Activated CD8-positive, alpha-beta memory T cell treated with anti-CD3 and anti-CD28 coated beads for 1 hour (primary cell): ENCODE data around the gene NTN3.
A peak's percentile ranks its signal among the peaks of the same experiment; 100 is the strongest.
"Not testable (repeated sequence)": the region's sequence is repeated elsewhere in the genome, so short reads cannot be mapped to it uniquely, and the experiment has no call there.

Experiments used
- DNase-seq, 2 donors: peaks; one replicate each; pipeline ENCODE4 v3.0.0-alpha.2; 2020; ENCODE audit warnings: low read depth in 1 of 2; ENCODE audit errors: extremely low read depth in 1 of 2

The NTN3 gene

GRCh38 chr16:2471016-2471652, at the start of gene NTN3:
TSS of gene NTN3 (plus strand) at chr16:2471297. CDS start at chr16:2471702, 405 bp downstream.
- DNase-seq: no peak

GRCh38 chr16:2422123-2422867, 48.8 kb upstream of the NTN3 start:
- no peak for DNase-seq

GRCh38 chr16:2424061-2425007, 46.8 kb upstream of the NTN3 start:
- no peak for DNase-seq

- DNase-seq: no peak
Measured at GRCh38 chr16:2425008-2425518, 46.0 kb upstream of the NTN3 start.

- DNase-seq: no peak
Measured at GRCh38 chr16:2425825-2426430, 45.2 kb upstream of the NTN3 start.

- no peak for DNase-seq
Measured at GRCh38 chr16:2426941-2427361, 44.1 kb upstream of the NTN3 start.

GRCh38 chr16:2427526-2427925, 43.6 kb upstream of the NTN3 start:
- no peak for DNase-seq

- DNase-seq: no peak
Measured at GRCh38 chr16:2428051-2428783, 42.9 kb upstream of the NTN3 start.

- no peak for DNase-seq
Measured at GRCh38 chr16:2428784-2429033, 42.4 kb upstream of the NTN3 start.

- DNase-seq: peak; percentile 91 to 97
Measured at GRCh38 chr16:2429034-2429770, 41.9 kb upstream of the NTN3 start, which contains the start of gene CCNF. TSS of gene CCNF (plus strand) at chr16:2429447. CDS start at chr16:2429482, 35 bp downstream.

GRCh38 chr16:2429771-2430663, 41.1 kb upstream of the NTN3 start:
- no peak for DNase-seq

- DNase-seq: no peak
Measured at GRCh38 chr16:2432286-2432685, 38.8 kb upstream of the NTN3 start.

- DNase-seq: no peak
Measured at GRCh38 chr16:2432801-2433505, 38.1 kb upstream of the NTN3 start.

- DNase-seq: not testable (repeated sequence)
Measured at GRCh38 chr16:2435236-2435635, 35.9 kb upstream of the NTN3 start.

- DNase-seq: no peak
Measured at GRCh38 chr16:2436110-2436509, 35.0 kb upstream of the NTN3 start.

GRCh38 chr16:2437032-2437790, 33.9 kb upstream of the NTN3 start:
- no peak for DNase-seq

GRCh38 chr16:2438121-2438520, 33.0 kb upstream of the NTN3 start:
- DNase-seq: no peak
